Measurements from ENCODE around the gene PEPD.

DNA sequence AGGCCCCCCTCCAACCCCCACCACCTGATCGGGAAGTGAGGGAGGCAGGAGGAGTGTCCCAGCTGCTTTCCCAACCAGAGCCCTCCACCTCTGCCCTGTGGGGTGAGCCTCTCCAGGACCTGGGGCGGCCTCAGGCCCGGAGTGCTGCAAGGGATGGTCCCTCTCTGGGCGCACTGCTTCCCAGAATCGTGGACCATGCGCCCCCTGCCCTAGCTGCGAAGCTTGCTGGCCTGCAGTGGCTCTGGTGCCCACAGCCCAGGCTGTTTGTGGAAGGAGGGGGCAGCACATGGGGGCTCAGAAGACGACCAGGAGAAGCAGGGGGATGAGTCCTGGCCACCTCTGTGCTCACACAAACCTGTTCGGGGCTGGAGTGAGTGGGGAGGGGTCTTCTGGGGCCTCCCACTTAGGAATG is 114.4 kb downstream of the PEPD start:
- no peak for TF ChIP-seq CTCF (IDR thresholded peaks at IDR 0.05; ENCODE audit: insufficient read depth, low read length)
- TF ChIP-seq POLR2AphosphoS5 (IDR thresholded peaks at IDR 0.05; ENCODE audit: low read depth), result no peak
- TF ChIP-seq GABPA (IDR thresholded peaks at IDR 0.05; ENCODE audit: low read depth), result no peak
- no peak for TF ChIP-seq SPI1 (IDR thresholded peaks at IDR 0.05; ENCODE audit: borderline replicate concordance, low read depth)
- TF ChIP-seq, protein P1, sequence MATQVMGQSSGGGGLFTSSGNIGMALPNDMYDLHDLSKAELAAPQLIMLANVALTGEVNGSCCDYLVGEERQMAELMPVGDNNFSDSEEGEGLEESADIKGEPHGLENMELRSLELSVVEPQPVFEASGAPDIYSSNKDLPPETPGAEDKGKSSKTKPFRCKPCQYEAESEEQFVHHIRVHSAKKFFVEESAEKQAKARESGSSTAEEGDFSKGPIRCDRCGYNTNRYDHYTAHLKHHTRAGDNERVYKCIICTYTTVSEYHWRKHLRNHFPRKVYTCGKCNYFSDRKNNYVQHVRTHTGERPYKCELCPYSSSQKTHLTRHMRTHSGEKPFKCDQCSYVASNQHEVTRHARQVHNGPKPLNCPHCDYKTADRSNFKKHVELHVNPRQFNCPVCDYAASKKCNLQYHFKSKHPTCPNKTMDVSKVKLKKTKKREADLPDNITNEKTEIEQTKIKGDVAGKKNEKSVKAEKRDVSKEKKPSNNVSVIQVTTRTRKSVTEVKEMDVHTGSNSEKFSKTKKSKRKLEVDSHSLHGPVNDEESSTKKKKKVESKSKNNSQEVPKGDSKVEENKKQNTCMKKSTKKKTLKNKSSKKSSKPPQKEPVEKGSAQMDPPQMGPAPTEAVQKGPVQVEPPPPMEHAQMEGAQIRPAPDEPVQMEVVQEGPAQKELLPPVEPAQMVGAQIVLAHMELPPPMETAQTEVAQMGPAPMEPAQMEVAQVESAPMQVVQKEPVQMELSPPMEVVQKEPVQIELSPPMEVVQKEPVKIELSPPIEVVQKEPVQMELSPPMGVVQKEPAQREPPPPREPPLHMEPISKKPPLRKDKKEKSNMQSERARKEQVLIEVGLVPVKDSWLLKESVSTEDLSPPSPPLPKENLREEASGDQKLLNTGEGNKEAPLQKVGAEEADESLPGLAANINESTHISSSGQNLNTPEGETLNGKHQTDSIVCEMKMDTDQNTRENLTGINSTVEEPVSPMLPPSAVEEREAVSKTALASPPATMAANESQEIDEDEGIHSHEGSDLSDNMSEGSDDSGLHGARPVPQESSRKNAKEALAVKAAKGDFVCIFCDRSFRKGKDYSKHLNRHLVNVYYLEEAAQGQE (IDR thresholded peaks at IDR 0.05; ENCODE audit: insufficient replicate concordance, low read depth), result no peak

Measured in HL-60 (cell line).